ENCODE results near the gene TMEM74B.

TMEM74B gene

DNA sequence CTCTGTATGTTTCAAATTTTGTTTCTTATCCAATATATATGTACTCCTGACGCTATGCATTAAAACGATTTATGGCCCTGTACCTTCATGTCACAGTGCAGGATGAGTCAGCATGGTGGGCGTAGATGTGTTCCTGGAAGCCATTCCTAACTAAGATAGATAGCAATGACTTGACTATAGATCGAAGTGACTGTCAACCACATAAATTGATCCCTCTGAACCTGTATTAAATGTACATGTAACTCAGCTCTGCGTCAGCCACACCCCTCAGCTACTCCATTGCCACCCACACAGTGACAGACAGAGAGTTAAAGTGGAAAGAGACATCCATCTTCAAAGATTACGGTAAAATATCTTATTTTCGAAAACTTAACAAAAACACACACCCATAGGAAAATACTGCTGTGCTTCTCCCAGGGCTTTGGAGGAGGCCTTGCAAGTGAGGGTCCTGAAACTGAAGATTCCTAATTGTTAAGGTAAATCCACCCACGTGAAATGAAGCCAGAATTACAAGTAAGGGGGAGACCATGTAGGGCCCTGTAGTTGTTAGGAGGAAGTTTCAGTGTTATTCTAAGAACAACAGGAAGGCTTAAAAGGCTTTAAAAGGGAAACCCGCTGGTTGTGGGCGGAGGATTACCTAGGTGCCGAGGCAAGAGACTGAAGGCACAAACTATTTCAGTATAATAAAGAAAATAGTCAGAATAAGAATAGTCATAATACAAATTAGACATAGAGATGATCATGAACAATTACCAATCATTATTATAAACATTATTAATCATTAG, 30.8 kb upstream of the TMEM74B start:
- peaks cover 0 to 3% (median 0%) of the 10 kb centered on the region in 5 donors for H3K4me1 ChIP-seq (ENCODE audit: control insufficient read depth in 5 of 5, insufficient read depth in 5 of 5, low read length in 5 of 5)
- H3K9me3 ChIP-seq (ENCODE audit: control insufficient read depth in 5 of 5, low read length in 5 of 5) = no peaks in the 10 kb centered on the region
- H3K9ac ChIP-seq (ENCODE audit: low read length in 5 of 5) = no peak overlapping the region
- peaks cover 0 to 7% (median 3%) of the 10 kb centered on the region in 5 donors for H3K27me3 ChIP-seq (ENCODE audit: control insufficient read depth in 5 of 5, insufficient read depth in 4 of 5, low read length in 5 of 5)
- no peaks in the 10 kb centered on the region for H3K36me3 ChIP-seq (ENCODE audit: control insufficient read depth in 5 of 5, insufficient read depth in 5 of 5, low read length in 5 of 5)
- no peak overlapping the region for H3K4me3 ChIP-seq (ENCODE audit: low read depth in 1 of 5, low read length in 5 of 5)
- no peak overlapping the region for H3K27ac ChIP-seq (ENCODE audit: low read depth, low read length)

DNA sequence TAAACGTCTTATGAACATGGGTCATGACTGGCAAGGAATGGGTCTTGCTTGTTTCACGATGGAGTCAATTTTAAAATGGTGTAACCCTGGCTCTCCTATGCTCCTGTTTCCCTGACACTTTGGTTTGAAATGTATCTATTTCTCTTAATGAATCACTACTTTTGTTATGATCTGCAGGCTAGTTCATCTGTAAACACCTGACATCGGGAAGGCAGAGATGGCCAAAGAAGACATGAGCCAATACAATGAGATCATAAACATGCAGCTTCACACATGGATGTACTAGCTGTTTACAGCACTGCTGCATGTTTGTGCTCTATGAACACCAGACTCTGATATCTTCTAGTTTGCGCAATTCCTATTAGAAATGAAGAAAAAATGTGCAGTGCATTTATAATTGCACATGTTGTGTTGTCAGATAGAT, 30.1 kb upstream of the TMEM74B start:
- H3K4me3 ChIP-seq (ENCODE audit: low read depth in 1 of 5, low read length in 5 of 5) = no peak overlapping the region
- H3K4me1 ChIP-seq (ENCODE audit: control insufficient read depth in 5 of 5, insufficient read depth in 5 of 5, low read length in 5 of 5) = peaks cover 0 to 3% (median 0%) of the 10 kb centered on the region in 5 donors
- no peaks in the 10 kb centered on the region for H3K36me3 ChIP-seq (ENCODE audit: control insufficient read depth in 5 of 5, insufficient read depth in 5 of 5, low read length in 5 of 5)
- H3K27me3 ChIP-seq (ENCODE audit: control insufficient read depth in 5 of 5, insufficient read depth in 4 of 5, low read length in 5 of 5) = peaks cover 0 to 7% (median 3%) of the 10 kb centered on the region in 5 donors
- no peaks in the 10 kb centered on the region for H3K9me3 ChIP-seq (ENCODE audit: control insufficient read depth in 5 of 5, low read length in 5 of 5)
- no peak overlapping the region for H3K9ac ChIP-seq (ENCODE audit: low read length in 5 of 5)
- H3K27ac ChIP-seq (ENCODE audit: low read depth, low read length) = no peak overlapping the region

GRCh38 chr20:1212607-1213396, 28.0 kb upstream of the TMEM74B start:
- H3K27me3 ChIP-seq (ENCODE audit: control insufficient read depth in 5 of 5, insufficient read depth in 4 of 5, low read length in 5 of 5) = peaks cover 0 to 7% (median 3%) of the 10 kb centered on the region in 5 donors
- no peak overlapping the region for H3K27ac ChIP-seq (ENCODE audit: low read depth, low read length)
- H3K4me1 ChIP-seq (ENCODE audit: control insufficient read depth in 5 of 5, insufficient read depth in 5 of 5, low read length in 5 of 5) = peaks cover 0 to 3% (median 0%) of the 10 kb centered on the region in 5 donors
- no peak overlapping the region for H3K9ac ChIP-seq (ENCODE audit: low read length in 5 of 5)
- peak overlapping the region in 1 of 5 donors; percentile 17 for H3K4me3 ChIP-seq (ENCODE audit: low read depth in 1 of 5, low read length in 5 of 5)
- H3K36me3 ChIP-seq (ENCODE audit: control insufficient read depth in 5 of 5, insufficient read depth in 5 of 5, low read length in 5 of 5) = no peaks in the 10 kb centered on the region
- H3K9me3 ChIP-seq (ENCODE audit: control insufficient read depth in 5 of 5, low read length in 5 of 5) = no peaks in the 10 kb centered on the region

DNA sequence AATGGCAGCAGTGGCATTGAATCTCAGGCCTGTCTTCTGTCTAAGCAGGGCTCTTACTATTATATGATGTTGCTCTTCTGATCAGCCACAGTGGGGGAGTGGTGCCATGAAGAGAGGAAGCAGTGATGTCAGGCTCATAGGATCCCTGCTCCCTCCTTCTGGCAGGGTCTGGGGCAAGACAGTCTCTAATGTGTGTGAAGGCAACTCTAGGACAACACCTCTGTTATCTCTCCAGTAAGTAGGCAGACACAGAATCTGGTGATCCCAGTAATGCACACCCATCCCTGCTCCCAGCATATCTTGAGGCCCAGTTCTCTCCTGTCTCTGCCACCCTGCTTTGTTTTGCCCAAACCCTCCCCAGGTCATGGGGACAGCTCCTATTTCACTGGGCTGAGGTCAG, 27.2 kb upstream of the TMEM74B start:
- Histone ChIP-seq H3K36me3 (ENCODE audit: control insufficient read depth in 5 of 5, insufficient read depth in 5 of 5, low read length in 5 of 5) (no peaks in the 10 kb centered on the region), H3K9me3 (ENCODE audit: control insufficient read depth in 5 of 5, low read length in 5 of 5) (no peaks in the 10 kb centered on the region), H3K27me3 (ENCODE audit: control insufficient read depth in 5 of 5, insufficient read depth in 4 of 5, low read length in 5 of 5) (peaks cover 0 to 7% (median 3%) of the 10 kb centered on the region in 5 donors)

DNA sequence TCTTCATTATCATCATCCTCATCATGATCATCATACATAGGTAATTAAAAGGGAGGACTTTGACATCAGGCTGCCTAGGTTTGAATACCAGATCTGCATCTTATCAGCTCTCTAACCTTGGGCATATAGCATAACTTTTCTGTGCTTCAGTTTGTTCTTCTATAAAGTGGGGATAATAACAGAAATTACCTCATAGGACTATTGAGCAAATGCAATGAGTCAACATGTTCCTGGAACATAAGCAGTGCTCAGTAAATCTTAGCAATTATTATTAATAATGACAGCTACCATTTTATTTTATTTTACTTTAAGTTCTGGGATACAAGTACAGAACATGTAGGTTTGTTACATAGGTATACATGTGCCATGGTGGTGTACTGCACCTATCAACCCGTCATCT, 25.7 kb upstream of the TMEM74B start:
- no peak overlapping the region for H3K27ac ChIP-seq (ENCODE audit: low read depth, low read length)
- peaks cover 0 to 3% (median 0%) of the 10 kb centered on the region in 5 donors for H3K4me1 ChIP-seq (ENCODE audit: control insufficient read depth in 5 of 5, insufficient read depth in 5 of 5, low read length in 5 of 5)
- no peak overlapping the region for H3K4me3 ChIP-seq (ENCODE audit: low read depth in 1 of 5, low read length in 5 of 5)
- no peaks in the 10 kb centered on the region for H3K36me3 ChIP-seq (ENCODE audit: control insufficient read depth in 5 of 5, insufficient read depth in 5 of 5, low read length in 5 of 5)
- no peak overlapping the region for H3K9ac ChIP-seq (ENCODE audit: low read length in 5 of 5)
- H3K9me3 ChIP-seq (ENCODE audit: control insufficient read depth in 5 of 5, low read length in 5 of 5) = no peaks in the 10 kb centered on the region
- H3K27me3 ChIP-seq (ENCODE audit: control insufficient read depth in 5 of 5, insufficient read depth in 4 of 5, low read length in 5 of 5) = peaks cover 0 to 7% (median 3%) of the 10 kb centered on the region in 5 donors

More for the DNA sequence above, 27.2 kb upstream of the TMEM74B start:
- H3K9ac ChIP-seq (ENCODE audit: low read length in 5 of 5) = no peak overlapping the region
- no peak overlapping the region for H3K4me3 ChIP-seq (ENCODE audit: low read depth in 1 of 5, low read length in 5 of 5)
- peaks cover 0 to 3% (median 0%) of the 10 kb centered on the region in 5 donors for H3K4me1 ChIP-seq (ENCODE audit: control insufficient read depth in 5 of 5, insufficient read depth in 5 of 5, low read length in 5 of 5)
- H3K27ac ChIP-seq (ENCODE audit: low read depth, low read length) = no peak overlapping the region

DNA sequence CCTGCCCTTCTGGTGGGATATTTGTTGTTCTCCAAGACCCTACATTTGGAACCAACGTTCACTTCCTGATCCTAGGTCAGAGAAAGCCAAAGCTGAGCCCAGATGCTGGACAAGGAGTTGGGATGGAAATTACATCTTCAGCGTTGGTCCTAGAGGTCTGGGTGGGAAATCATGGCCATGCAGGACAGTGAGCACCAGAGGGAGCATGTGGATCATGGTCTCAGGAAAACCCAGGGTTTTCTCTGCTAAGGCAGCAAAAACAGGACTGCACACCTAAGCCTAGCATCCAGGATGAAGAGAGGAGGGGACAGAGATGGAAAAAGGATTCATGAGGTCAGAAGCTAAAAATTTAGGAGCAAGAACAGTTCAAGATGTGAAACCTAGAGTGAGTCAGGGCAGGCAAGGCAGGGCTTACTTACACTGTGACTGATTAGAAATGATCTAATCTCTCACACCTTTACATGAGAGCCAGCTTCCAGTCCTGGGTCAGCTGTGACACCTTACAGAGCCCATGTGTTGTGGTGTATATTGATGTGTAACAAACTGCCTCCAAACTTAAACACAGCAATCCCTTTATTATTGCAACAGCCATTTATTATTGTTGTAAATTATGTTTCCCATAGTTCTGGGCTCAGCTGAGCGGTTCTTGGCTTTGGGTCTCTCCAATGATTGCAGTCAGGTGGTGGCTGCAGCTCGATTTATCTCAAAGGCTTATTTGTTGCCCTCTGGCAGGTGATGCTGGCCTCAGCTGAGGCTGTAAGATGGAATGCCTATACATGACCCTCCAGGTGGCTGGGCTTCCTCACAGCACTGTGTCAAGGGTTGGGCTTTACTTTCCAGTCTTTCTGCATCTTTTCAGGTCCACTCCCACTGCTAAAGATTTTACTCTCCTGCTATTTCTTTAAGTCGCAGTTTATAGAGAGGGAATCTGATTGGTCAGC, 24.9 kb upstream of the TMEM74B start:
- Histone ChIP-seq H3K4me1 (ENCODE audit: control insufficient read depth in 5 of 5, insufficient read depth in 5 of 5, low read length in 5 of 5) (peaks cover 0 to 3% (median 0%) of the 10 kb centered on the region in 5 donors), H3K27ac (ENCODE audit: low read depth, low read length) (no peak overlapping the region), H3K4me3 (ENCODE audit: low read depth in 1 of 5, low read length in 5 of 5) (no peak overlapping the region), H3K27me3 (ENCODE audit: control insufficient read depth in 5 of 5, insufficient read depth in 4 of 5, low read length in 5 of 5) (peaks cover 0 to 7% (median 2%) of the 10 kb centered on the region in 5 donors), H3K9ac (ENCODE audit: low read length in 5 of 5) (no peak overlapping the region), H3K36me3 (ENCODE audit: control insufficient read depth in 5 of 5, insufficient read depth in 5 of 5, low read length in 5 of 5) (no peaks in the 10 kb centered on the region), H3K9me3 (ENCODE audit: control insufficient read depth in 5 of 5, low read length in 5 of 5) (no peaks in the 10 kb centered on the region)

DNA sequence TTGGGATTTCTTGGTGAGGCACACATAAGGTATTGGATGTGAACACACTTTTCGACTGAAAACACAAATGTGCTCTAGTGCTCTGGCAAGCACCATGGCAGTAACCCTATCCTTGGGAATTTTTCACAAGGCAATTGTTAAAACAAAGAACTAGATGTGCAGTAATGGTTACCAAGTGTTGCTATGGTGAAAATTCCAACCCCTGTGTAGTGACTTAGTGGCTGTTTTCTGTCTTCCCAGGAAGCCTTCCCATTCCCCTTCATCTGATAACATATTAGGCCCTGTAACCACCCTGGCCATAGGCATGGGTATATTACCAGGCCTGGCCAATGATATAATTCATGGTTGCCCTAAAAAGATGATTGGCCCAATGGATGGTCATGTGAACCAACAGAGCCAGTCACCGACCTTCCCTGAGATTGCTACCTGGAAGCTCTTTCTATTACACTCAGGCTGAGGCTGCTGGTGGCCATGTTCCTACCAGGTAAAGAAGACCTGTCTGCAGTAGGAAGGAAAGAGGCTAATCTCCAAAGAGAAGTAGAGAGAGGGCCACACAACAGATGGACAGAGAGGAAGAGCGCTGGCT, 22.6 kb upstream of the TMEM74B start:
- Histone ChIP-seq H3K9me3 (ENCODE audit: control insufficient read depth in 5 of 5, low read length in 5 of 5) (no peaks in the 10 kb centered on the region), H3K27ac (ENCODE audit: low read depth, low read length) (no peak overlapping the region), H3K27me3 (ENCODE audit: control insufficient read depth in 5 of 5, insufficient read depth in 4 of 5, low read length in 5 of 5) (peaks cover 0 to 6% (median 2%) of the 10 kb centered on the region in 5 donors)

GRCh38 chr20:1206366-1207148, 21.8 kb upstream of the TMEM74B start:
- Histone ChIP-seq H3K4me1 (ENCODE audit: control insufficient read depth in 5 of 5, insufficient read depth in 5 of 5, low read length in 5 of 5) (peaks cover 0 to 10% (median 3%) of the 10 kb centered on the region in 5 donors), H3K9ac (ENCODE audit: low read length in 5 of 5) (no peak overlapping the region), H3K4me3 (ENCODE audit: low read depth in 1 of 5, low read length in 5 of 5) (peak overlapping the region in 2 of 5 donors; percentile 10 to 29), H3K9me3 (ENCODE audit: control insufficient read depth in 5 of 5, low read length in 5 of 5) (no peaks in the 10 kb centered on the region), H3K27me3 (ENCODE audit: control insufficient read depth in 5 of 5, insufficient read depth in 4 of 5, low read length in 5 of 5) (peaks cover 0 to 2% (median 0%) of the 10 kb centered on the region in 5 donors), H3K36me3 (ENCODE audit: control insufficient read depth in 5 of 5, insufficient read depth in 5 of 5, low read length in 5 of 5) (no peaks in the 10 kb centered on the region), H3K27ac (ENCODE audit: low read depth, low read length) (no peak overlapping the region)

More for the DNA sequence above, 22.6 kb upstream of the TMEM74B start:
- Histone ChIP-seq H3K36me3 (ENCODE audit: control insufficient read depth in 5 of 5, insufficient read depth in 5 of 5, low read length in 5 of 5) (no peaks in the 10 kb centered on the region), H3K4me3 (ENCODE audit: low read depth in 1 of 5, low read length in 5 of 5) (no peak overlapping the region), H3K4me1 (ENCODE audit: control insufficient read depth in 5 of 5, insufficient read depth in 5 of 5, low read length in 5 of 5) (peaks cover 0 to 10% (median 3%) of the 10 kb centered on the region in 5 donors), H3K9ac (ENCODE audit: low read length in 5 of 5) (no peak overlapping the region)
